ENCODE measurements around the gene IGSF3.

- TF ChIP-seq ZNF8 (CRISPR knock-in tag; IDR thresholded peaks at IDR 0.05) = no peak
- no peak for TF ChIP-seq RARB (CRISPR knock-in tag; IDR thresholded peaks at IDR 0.05)
- no peak for TF ChIP-seq ISL1 (CRISPR knock-in tag; IDR thresholded peaks at IDR 0.05)
- no peak for TF ChIP-seq ZFP30 (CRISPR knock-in tag; IDR thresholded peaks at IDR 0.05)
- no peak for TF ChIP-seq CSDC2 (CRISPR knock-in tag; IDR thresholded peaks at IDR 0.05)
- TF ChIP-seq TOX (CRISPR knock-in tag; IDR thresholded peaks at IDR 0.05; ENCODE audit: borderline replicate concordance) = no peak
- no peak for TF ChIP-seq PATZ1 (CRISPR knock-in tag; IDR thresholded peaks at IDR 0.05; ENCODE audit: borderline replicate concordance)
Measured at GRCh38 chr1:116572099-116572498, 95.4 kb downstream of the IGSF3 start.

Measured in SK-N-SH treated with all-trans-retinoic acid at 6 μM for 48 hours (cell line).